Ovary (tissue), 9 donors: ENCODE data around the gene CHTOP. TPM values are rescaled to one million over a fixed set of nuclear protein-coding genes. Genes with fewer than 3 reads are reported as not detected.

ENCODE experiments used
- DNase-seq, 5 donors: peaks; one replicate each; pipeline ENCODE4 v3.0.0-alpha.2; 2019 to 2020
- H3K27ac ChIP-seq, 2 donors: fragments of 200-600 bp; one replicate each; pipeline versions ENCODE4 v1.5.1 to v1.8.0; 2019 to 2022
- H3K27me3 ChIP-seq: fragments of 200-600 bp; one replicate; pipeline ENCODE4 v1.8.0; 2022
- H3K36me3 ChIP-seq: fragments of 200-600 bp; sonication (generic); one replicate; pipeline ENCODE4 v1.5.1; 2019
- H3K4me1 ChIP-seq: one replicate; pipeline ENCODE4 v1.8.1; 2013; ENCODE audit warnings: mild to moderate bottlenecking, moderate library complexity; ENCODE audit not compliant: insufficient read depth
- H3K4me3 ChIP-seq: fragments of 200-600 bp; sonication (generic); one replicate; pipeline ENCODE4 v1.5.1; 2017
- H3K9me3 ChIP-seq, 2 donors: fragments of 200-600 bp in 1 of 2; sonication (generic) in 1 of 2; one replicate each; pipeline versions ENCODE4 v1.5.1 to v1.8.1; 2013 to 2019; ENCODE audit warnings: mild to moderate bottlenecking in 1 of 2, moderate library complexity in 1 of 2
- EP300 ChIP-seq: sonication (generic); formaldehyde crosslinking; IDR thresholded peaks from one replicate; pipeline ENCODE4 v1.6.1; 2017; ENCODE audit warnings: antibody characterized with exemption
- POLR2A ChIP-seq: fragments of 450-650 bp; IDR thresholded peaks from one replicate; pipeline ENCODE4 v1.6.1; 2017; ENCODE audit warnings: antibody characterized with exemption, mild to moderate bottlenecking, moderate library complexity
- WGBS, 3 donors: extraction: QIAGEN DNeasy Blood & Tissue Kit in 1 of 3; methylation state at CpG; one replicate each; pipeline versions ENCODE4 v1.1.5 to v1.1.7; 2013 to 2017; 5-methylcytosine and 5-hydroxymethylcytosine counted together
- intact Hi-C, 4 donors: fragments of 100-400 bp; cut with DNase I; formaldehyde crosslinking; loops; one replicate each; pipeline versions ENCODE4 v1.11.0 to v1.15.1; 2022 to 2023
- polyA plus RNA-seq, 2 donors: library from polyadenylated mRNA; stranded (reverse); fragments of 200-250 nt in 1 of 2; fragments of 350-450 nt in 1 of 2; fragmentation: Illumina TruSeq in 1 of 2; extraction: RNeasy Lipid Tissue Mini Kit (QIAGEN cat#74804) in 1 of 2; gene quantifications; one replicate each; pipeline ENCODE4 v1.2.3, GENCODE V29; 2013 to 2014
- total RNA-seq, 7 donors: library from RNA; depleted of rRNA in 2 of 7; stranded (reverse); fragments of >200 nt in 2 of 7; fragmentation: NEBNext Ultra II Directional in 3 of 7; extraction: Animal tissue kit (Norgen Biotek cat#: 25700) in 3 of 7; gene quantifications; one replicate each; pipeline versions ENCODE4 v1.1.0 to v1.2.4, GENCODE V29; 2016 to 2023
- TF ChIP-seq, protein P1 (sequence below), 3 donors: fragments of 450-650 bp in 2 of 3; fragments of 200-600 bp in 1 of 3; IDR thresholded peaks; one replicate each; pipeline versions ENCODE4 v1.5.1 to v1.8.0; 2016 to 2022; ENCODE audit warnings: antibody characterized with exemption in 3 of 3, mild to moderate bottlenecking in 1 of 3
- donor health status: DM: no; HTN: no; CAD: no; lungs with moderate emphysema.
- donor health status: DM: no; HTN: no; CAD: no.
- donor health status: Bipolar disorder and iron deficiency.
- donor health status: DM: yes; HTN: yes; CAD: no.
- donor health status: DM: no; HTN: no; CAD: no.
- donor health status: DM: yes; HTN: yes; CAD: no.

Gene CHTOP
- total and polyA plus RNA-seq, 9 donors, result 54.0 to 91.1 (median 72.9) TPM

DNA sequence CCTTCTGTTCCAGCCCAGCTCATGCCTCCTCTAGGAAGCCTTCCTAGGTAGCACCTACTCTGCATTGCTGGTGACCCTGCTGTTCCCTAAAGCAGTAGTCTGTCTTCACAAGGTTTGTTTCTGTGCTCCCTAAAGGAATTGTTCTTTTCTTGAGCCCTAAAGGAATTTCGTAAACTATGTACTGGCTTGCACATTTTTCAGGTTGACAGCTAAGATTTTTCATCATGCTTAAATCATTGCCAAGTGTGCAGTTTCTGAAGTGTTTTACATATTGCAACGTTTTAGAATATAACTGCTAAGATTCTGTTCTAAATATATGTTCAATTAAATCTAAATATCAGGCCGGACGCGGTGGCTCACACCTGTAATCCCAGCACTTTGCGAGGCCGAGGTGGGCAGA lies 34.0 kb upstream of the CHTOP start:
- Histone ChIP-seq H3K36me3 (no peaks in the 10 kb centered on the region), H3K4me1 (peaks cover 3% of the 10 kb centered on the region), H3K9me3 (no peaks in the 10 kb centered on the region), H3K27ac (no peak overlapping the region), H3K27me3 (no peaks in the 10 kb centered on the region), H3K4me3 (no peak overlapping the region)
- 86 to 89% (median 88%) methylated on average over 7 of the region's 7 CpGs for WGBS, 3 donors
- TF ChIP-seq EP300, result no peak
- TF ChIP-seq POLR2A, result no peak
- TF ChIP-seq, protein P1, sequence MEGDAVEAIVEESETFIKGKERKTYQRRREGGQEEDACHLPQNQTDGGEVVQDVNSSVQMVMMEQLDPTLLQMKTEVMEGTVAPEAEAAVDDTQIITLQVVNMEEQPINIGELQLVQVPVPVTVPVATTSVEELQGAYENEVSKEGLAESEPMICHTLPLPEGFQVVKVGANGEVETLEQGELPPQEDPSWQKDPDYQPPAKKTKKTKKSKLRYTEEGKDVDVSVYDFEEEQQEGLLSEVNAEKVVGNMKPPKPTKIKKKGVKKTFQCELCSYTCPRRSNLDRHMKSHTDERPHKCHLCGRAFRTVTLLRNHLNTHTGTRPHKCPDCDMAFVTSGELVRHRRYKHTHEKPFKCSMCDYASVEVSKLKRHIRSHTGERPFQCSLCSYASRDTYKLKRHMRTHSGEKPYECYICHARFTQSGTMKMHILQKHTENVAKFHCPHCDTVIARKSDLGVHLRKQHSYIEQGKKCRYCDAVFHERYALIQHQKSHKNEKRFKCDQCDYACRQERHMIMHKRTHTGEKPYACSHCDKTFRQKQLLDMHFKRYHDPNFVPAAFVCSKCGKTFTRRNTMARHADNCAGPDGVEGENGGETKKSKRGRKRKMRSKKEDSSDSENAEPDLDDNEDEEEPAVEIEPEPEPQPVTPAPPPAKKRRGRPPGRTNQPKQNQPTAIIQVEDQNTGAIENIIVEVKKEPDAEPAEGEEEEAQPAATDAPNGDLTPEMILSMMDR (IDR thresholded peaks at IDR 0.05), result no peak
- DNase-seq, result no peak
- intact Hi-C loops, result no loop called here

DNA sequence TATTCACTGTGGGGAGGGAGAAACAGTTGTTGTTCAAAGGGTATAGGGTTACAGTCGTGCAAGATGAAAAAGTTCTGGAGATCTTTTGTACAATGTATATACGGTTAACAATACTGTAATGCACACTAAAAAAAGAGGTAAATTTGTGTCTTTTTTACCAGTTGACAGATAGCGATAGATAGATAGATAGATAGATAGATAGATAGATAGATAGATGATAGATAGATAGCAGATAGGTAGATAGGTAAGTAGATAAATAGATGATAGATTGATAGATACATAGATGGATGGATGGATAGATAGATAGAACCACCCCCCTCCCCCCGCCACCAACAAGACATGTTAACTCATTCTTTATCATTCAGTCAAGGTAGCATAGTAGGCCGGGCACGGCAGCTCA lies 31.1 kb upstream of the CHTOP start:
- DNase-seq, result no peak
- H3K36me3 ChIP-seq, result no peaks in the 10 kb centered on the region
- 88 to 90% (median 89%) methylated on average over 6 of the region's 6 CpGs for WGBS, 3 donors
- TF ChIP-seq EP300 (no peak), POLR2A (no peak)
- TF ChIP-seq, protein P1 (IDR thresholded peaks at IDR 0.05), result no peak
- H3K9me3 ChIP-seq, result no peaks in the 10 kb centered on the region
- H3K27me3 ChIP-seq, result no peaks in the 10 kb centered on the region
- intact Hi-C loops, result no loop called here
- no peak overlapping the region for H3K27ac ChIP-seq
- no peak overlapping the region for H3K4me3 ChIP-seq
- H3K4me1 ChIP-seq, result peaks cover 3% of the 10 kb centered on the region

DNA sequence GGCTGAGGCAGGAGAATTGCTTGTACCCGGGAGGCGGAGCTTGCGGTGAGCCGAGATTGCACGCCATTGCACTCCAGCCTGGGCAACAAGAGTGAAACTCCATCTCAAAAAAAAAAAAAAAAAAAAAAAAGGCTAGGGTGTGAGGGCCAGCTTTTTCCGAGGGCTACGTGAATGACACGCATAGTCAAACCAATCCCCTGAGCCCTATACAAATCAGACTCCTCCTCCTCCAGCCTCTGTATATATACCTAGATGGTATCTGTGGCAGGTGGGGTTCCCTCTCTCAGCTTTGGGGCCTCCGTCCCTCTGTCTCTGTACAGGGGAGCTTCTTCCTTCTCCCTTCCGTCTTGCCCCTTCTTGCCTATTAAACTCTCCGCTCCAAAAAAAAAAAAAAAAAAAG lies 27.7 kb upstream of the CHTOP start:
- H3K9me3 ChIP-seq, result no peaks in the 10 kb centered on the region
- no peak overlapping the region for H3K27ac ChIP-seq
- no peak overlapping the region for H3K4me3 ChIP-seq
- peaks cover 29% of the 10 kb centered on the region for H3K4me1 ChIP-seq
- intact Hi-C loops, result no loop called here
- TF ChIP-seq POLR2A (no peak), EP300 (no peak)
- TF ChIP-seq, protein P1 (IDR thresholded peaks at IDR 0.05), result no peak
- WGBS, 3 donors, result 89 to 94% (median 93%) methylated on average over 11 of the region's 11 CpGs
- DNase-seq, result no peak
- H3K36me3 ChIP-seq, result no peaks in the 10 kb centered on the region
- H3K27me3 ChIP-seq, result no peaks in the 10 kb centered on the region

DNA sequence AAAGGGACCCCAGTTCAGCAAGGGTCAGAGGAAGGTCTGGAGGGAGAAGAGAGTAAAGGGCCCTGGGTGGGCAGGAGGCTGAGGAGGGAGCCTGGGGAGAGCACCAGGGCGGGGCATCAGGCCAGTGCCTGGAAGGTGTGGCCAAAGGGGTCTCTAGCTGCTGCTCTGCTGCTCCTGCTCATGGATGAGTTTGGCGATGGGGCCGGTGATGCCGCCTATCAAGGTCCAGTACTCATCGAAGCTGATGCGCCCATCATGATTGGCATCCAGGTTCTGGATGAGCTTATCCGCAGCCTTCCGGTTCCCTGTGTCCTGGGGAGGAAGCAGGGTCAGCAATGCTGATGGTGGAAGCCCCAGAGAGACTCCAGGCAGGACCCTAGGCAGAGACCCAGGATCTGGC lies 26.5 kb upstream of the CHTOP start:
- Histone ChIP-seq H3K9me3 (no peaks in the 10 kb centered on the region), H3K4me3 (peak overlapping the region; percentile 24), H3K27ac (no peak overlapping the region), H3K27me3 (no peaks in the 10 kb centered on the region), H3K36me3 (no peaks in the 10 kb centered on the region), H3K4me1 (peaks cover 29% of the 10 kb centered on the region)
- TF ChIP-seq POLR2A (no peak), EP300 (no peak)
- TF ChIP-seq, protein P1 (IDR thresholded peaks at IDR 0.05), result no peak
- intact Hi-C loops, result no loop called here
- WGBS, 3 donors, result 86 to 92% (median 91%) methylated on average over 8 of the region's 8 CpGs
- no peak for DNase-seq
